HS-27A (cell line): ENCODE data around the gene AGK.

Experiments
- DNase-seq: peaks from one replicate; pipeline ENCODE4 v3.0.0-alpha.2; 2012; ENCODE audit warnings: low read depth, missing footprints

Gene AGK

GRCh38 chr7:141648276-141649114 is 97.3 kb downstream of the AGK start:
- DNase-seq, result no peak

- DNase-seq, result no peak
These were observed 98.1 kb downstream of the AGK start for GRCh38 chr7:141649137-141649864.

- DNase-seq, result no peak
These were observed 98.8 kb downstream of the AGK start for GRCh38 chr7:141649865-141650634.

- no peak for DNase-seq
These were observed 100.2 kb downstream of the AGK start for GRCh38 chr7:141651417-141651816.

- no peak for DNase-seq
These were observed 101.5 kb downstream of the AGK start for GRCh38 chr7:141652691-141653090.

- no peak for DNase-seq
These were observed 103.3 kb downstream of the AGK start for GRCh38 chr7:141654551-141654950.

- no peak for DNase-seq
These were observed 108.3 kb downstream of the AGK start for GRCh38 chr7:141659501-141659900.

GRCh38 chr7:141660259-141660658 is 109.0 kb downstream of the AGK start:
- DNase-seq, result no peak

GRCh38 chr7:141663081-141663849 is 112.1 kb downstream of the AGK start:
- DNase-seq, result no peak

GRCh38 chr7:141664450-141664849 is 113.2 kb downstream of the AGK start:
- DNase-seq, result no peak

- no peak for DNase-seq
These were observed 114.2 kb downstream of the AGK start for GRCh38 chr7:141665208-141666035.

- no peak for DNase-seq
These were observed 114.9 kb downstream of the AGK start for GRCh38 chr7:141666071-141666470.

GRCh38 chr7:141668853-141669252 is 117.6 kb downstream of the AGK start:
- no peak for DNase-seq

- no peak for DNase-seq
These were observed 120.7 kb downstream of the AGK start for GRCh38 chr7:141671705-141672496.

- DNase-seq, result no peak
These were observed 122.1 kb downstream of the AGK start for GRCh38 chr7:141673346-141673745.

- DNase-seq, result no peak
These were observed 123.0 kb downstream of the AGK start for GRCh38 chr7:141674171-141674671.

GRCh38 chr7:141674702-141675101 is 123.5 kb downstream of the AGK start:
- no peak for DNase-seq

GRCh38 chr7:141675436-141676215 is 124.4 kb downstream of the AGK start:
- DNase-seq, result no peak

- DNase-seq, result no peak
These were observed 125.4 kb downstream of the AGK start for GRCh38 chr7:141676618-141677017.
